Bladder microvascular endothelial cell (primary cell): ENCODE data around the gene MS4A7. TPM values are rescaled to one million over a fixed set of nuclear protein-coding genes. Genes with fewer than 3 reads are reported as not detected.

ENCODE experiments used
- total RNA-seq: library from RNA; depleted of rRNA; stranded (reverse); fragments of >200 nt; gene quantifications from 2 replicates; pipeline ENCODE4 v1.2.3, GENCODE V29; 2014

The MS4A7 gene, protein sequence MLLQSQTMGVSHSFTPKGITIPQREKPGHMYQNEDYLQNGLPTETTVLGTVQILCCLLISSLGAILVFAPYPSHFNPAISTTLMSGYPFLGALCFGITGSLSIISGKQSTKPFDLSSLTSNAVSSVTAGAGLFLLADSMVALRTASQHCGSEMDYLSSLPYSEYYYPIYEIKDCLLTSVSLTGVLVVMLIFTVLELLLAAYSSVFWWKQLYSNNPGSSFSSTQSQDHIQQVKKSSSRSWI
- not detected in 2 replicates for total RNA-seq

DNA sequence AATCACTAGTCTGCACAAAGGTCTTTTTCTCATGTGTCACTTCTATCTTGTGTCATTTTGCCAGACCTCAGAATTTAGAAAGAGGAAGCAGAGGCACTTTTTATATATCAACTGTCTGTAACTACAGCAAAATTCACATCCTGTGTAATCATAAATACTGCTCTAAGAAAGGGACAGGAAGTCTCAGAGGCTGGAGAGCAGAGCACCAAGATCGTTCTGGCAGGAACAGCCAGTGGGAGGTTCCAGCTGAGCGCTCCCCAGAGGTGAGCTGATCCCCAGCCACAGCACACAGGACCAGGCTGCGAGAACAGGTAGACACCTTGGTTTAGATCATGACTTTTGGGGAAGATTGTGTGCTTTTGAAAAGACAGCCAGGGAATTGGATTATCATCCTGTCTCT lies at the start of gene MS4A7:
Gene MS4A7, plus strand, starts transcription at position 179 of the 400 bp plus-strand sequence. CDS start 4,610 bp downstream, outside the sequence.

DNA sequence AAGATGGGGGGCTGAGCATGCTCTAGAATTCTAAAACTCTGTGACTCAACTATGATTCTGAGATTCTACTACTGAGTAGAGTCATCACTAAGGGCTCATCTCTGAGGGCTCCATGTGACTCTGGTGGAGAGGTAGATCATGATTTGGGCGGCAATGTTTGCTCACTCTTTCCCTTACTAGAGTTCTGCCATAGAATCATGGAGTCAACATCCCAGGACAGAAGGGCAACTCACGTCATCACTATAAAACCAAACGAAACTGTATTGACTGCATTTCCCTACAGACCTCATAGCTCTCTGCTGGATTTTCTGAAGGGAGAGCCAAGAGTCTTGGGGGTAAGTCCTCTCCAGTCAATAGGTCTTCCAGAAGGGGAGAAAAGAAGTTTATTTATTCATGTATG lies 18.1 kb downstream of the MS4A7 start, which contains the start of gene MS4A14:
Gene MS4A14, plus strand, starts transcription at position 78 of the 400 bp plus-strand sequence. Its CDS starts 120 bp downstream, at position 198.

DNA sequence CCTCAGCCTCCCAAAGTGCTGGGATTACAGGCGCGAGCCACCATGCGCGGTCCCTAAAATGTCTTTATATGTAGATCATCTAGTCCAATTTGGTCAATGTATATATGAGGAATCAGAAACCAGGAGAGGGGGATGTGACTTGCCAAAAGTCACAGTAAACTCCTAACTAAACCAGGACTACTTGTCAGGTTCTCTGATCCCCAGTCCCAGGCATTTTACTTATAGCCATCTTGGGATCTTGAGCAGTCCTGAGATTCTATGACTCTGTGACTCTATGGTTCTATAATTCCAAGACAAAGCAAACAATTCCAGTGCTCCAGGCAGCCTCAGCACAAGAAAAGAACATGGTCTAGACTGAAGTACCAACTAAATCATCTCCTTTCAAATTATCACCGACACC lies 50.9 kb downstream of the MS4A7 start, which contains the start of gene MS4A5:
Gene MS4A5, plus strand, starts transcription at position 301 of the 400 bp plus-strand sequence. CDS start 103 bp downstream, outside the sequence.

Other genes starting within 250 kb of the MS4A7 start
- 0.65 and 0.88 TPM in 2 replicates for gene MS4A6A, start 195.4 kb upstream of the MS4A7 start, total RNA-seq
- gene MS4A4E, start 135.4 kb upstream of the MS4A7 start, total RNA-seq = not detected in 2 replicates
- not detected in 2 replicates for gene MS4A4A, start 97.9 kb upstream of the MS4A7 start, total RNA-seq
- not detected in 2 replicates for gene MS4A6E, start 51.3 kb upstream of the MS4A7 start, total RNA-seq
- not detected in 2 replicates for gene MS4A14, start 17.9 kb downstream of the MS4A7 start, total RNA-seq
- gene MS4A5, start 51.0 kb downstream of the MS4A7 start, total RNA-seq = not detected in 2 replicates
- gene MS4A1, start 77.3 kb downstream of the MS4A7 start, total RNA-seq = not detected in 2 replicates
- not detected in 2 replicates for gene MS4A12, start 114.2 kb downstream of the MS4A7 start, total RNA-seq
- not detected in 2 replicates for gene MS4A13, start 136.9 kb downstream of the MS4A7 start, total RNA-seq